Astrocyte (in vitro differentiated cells and primary cell): ENCODE measurements around the gene PLXNB2. TPM values are rescaled to one million over a fixed set of nuclear protein-coding genes. Genes with fewer than 3 reads are reported as not detected.

ENCODE experiments used
- DNase-seq: peaks from one replicate; pipeline ENCODE4 v3.0.0-alpha.2; 2010; ENCODE audit warnings: low read depth
- FAIRE-seq: peaks from 2 replicates; lab custom pipeline; 2011; peaks lifted over from hg19 to GRCh38; lab: Jason Lieb, UNC
- H2AFZ ChIP-seq: 2 replicates; pipeline ENCODE4 v1.6.0; 2012; ENCODE audit warnings: low read depth, low read length, inconsistent platforms
- H3K27ac ChIP-seq: 2 replicates; pipeline ENCODE4 v1.5.1; 2011; ENCODE audit warnings: low read depth, low read length, inconsistent platforms
- H3K27me3 ChIP-seq: 2 replicates; pipeline ENCODE4 v1.6.0; 2011; ENCODE audit warnings: low read length, inconsistent platforms; ENCODE audit not compliant: insufficient read depth
- H3K36me3 ChIP-seq: 2 replicates; pipeline ENCODE4 v1.5.1; 2011; ENCODE audit warnings: low read length, inconsistent platforms; ENCODE audit not compliant: insufficient read depth
- H3K4me1 ChIP-seq: 2 replicates; pipeline ENCODE4 v1.5.1; 2011; ENCODE audit warnings: low read length, inconsistent platforms; ENCODE audit not compliant: insufficient read depth
- H3K4me2 ChIP-seq: 2 replicates; pipeline ENCODE4 v1.6.0; 2012; ENCODE audit warnings: low read length, inconsistent platforms
- H3K4me3 ChIP-seq: 2 replicates; pipeline ENCODE4 v1.5.1; 2011; ENCODE audit warnings: low read depth, mild to moderate bottlenecking, low read length, inconsistent platforms; ENCODE audit not compliant: insufficient read depth
- H3K79me2 ChIP-seq: 2 replicates; pipeline ENCODE4 v1.6.0; 2012; ENCODE audit warnings: mild to moderate bottlenecking, low read length, inconsistent platforms; ENCODE audit not compliant: insufficient read depth
- H3K9ac ChIP-seq: 2 replicates; pipeline ENCODE4 v1.6.0; 2012; ENCODE audit warnings: mild to moderate bottlenecking, low read length, inconsistent platforms
- H3K9me3 ChIP-seq: 2 replicates; pipeline ENCODE4 v1.5.1; 2012; ENCODE audit warnings: low read depth, mild to moderate bottlenecking, low read length, inconsistent platforms; ENCODE audit not compliant: insufficient read depth
- H4K20me1 ChIP-seq: 2 replicates; pipeline ENCODE4 v1.6.0; 2012; ENCODE audit warnings: low read length, inconsistent platforms; ENCODE audit not compliant: insufficient read depth
- H3K27ac Mint-ChIP-seq: one replicate; pipeline ENCODE4 v1.8.0; 2021; ENCODE audit warnings: mild to moderate bottlenecking, mixed read lengths; ENCODE audit not compliant: unreplicated experiment
- H3K27me3 Mint-ChIP-seq: one replicate; pipeline ENCODE4 v1.8.0; 2021; ENCODE audit warnings: low read depth, mixed read lengths; ENCODE audit not compliant: unreplicated experiment
- H3K36me3 Mint-ChIP-seq: one replicate; pipeline ENCODE4 v1.8.0; 2021; ENCODE audit warnings: low read depth, mixed read lengths; ENCODE audit not compliant: unreplicated experiment
- H3K4me1 Mint-ChIP-seq: one replicate; pipeline ENCODE4 v1.8.0; 2021; ENCODE audit warnings: low read depth, mixed read lengths; ENCODE audit not compliant: unreplicated experiment
- H3K4me3 Mint-ChIP-seq: one replicate; pipeline ENCODE4 v1.8.0; 2021; ENCODE audit warnings: mild to moderate bottlenecking, moderate library complexity, mixed read lengths; ENCODE audit not compliant: unreplicated experiment
- H3K9me3 Mint-ChIP-seq: one replicate; pipeline ENCODE4 v1.8.0; 2021; ENCODE audit warnings: mild to moderate bottlenecking, mixed read lengths; ENCODE audit not compliant: unreplicated experiment
- EZH2 ChIP-seq: IDR thresholded peaks from 2 replicates; pipeline ENCODE4 v1.6.1; 2012; ENCODE audit warnings: mild to moderate bottlenecking, low read length, inconsistent platforms; ENCODE audit not compliant: insufficient read depth
- total RNA-seq: library from RNA; stranded (reverse); gene quantifications from 2 replicates; pipeline ENCODE4 v1.2.1, GENCODE V29; 2021
- TF ChIP-seq, protein P1 (sequence below): IDR thresholded peaks from 2 replicates; pipeline ENCODE4 v1.5.1; 2011; ENCODE audit warnings: low read depth, mild to moderate bottlenecking, inconsistent platforms, low read length, moderate library complexity; ENCODE audit not compliant: insufficient read depth

The PLXNB2 gene
- total RNA-seq, 1 donor from 2014 or later, result 327 TPM

DNA sequence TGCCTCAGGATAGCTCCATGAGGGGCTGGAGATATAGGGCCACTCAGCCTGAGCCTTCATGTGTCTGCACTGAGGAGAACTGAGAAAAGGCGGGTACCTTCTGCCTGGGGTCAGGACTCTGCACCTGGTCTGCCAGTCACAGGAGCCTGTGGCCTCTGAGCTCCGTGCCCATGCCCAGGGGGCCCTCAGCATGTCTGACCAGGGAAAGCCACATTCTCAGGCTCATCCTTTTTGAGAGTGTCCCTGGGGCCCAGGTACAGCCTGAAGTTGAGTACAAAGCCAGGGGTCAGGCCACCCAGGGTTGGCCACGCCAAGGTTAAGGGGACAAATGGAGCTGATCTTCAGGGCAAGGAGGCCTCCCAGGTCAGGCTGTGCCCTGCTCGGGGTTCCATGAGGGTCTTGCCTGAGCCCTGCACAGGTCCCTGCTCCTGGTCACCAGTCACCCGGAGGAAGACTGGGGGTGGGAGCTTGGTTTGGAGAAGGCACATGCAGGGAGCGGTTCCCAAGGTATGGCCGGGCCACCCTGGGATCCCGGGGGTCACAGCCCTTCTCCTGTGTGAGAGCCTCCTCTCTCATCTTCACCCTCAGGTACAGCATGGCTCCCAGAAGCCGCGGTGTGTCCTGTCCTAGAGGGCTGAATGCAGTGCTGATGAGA, 13.4 kb upstream of the PLXNB2 start:
- no peaks in the 10 kb centered on the region for H3K9me3 ChIP-seq
- no peak for TF ChIP-seq EZH2
- TF ChIP-seq, protein P1, sequence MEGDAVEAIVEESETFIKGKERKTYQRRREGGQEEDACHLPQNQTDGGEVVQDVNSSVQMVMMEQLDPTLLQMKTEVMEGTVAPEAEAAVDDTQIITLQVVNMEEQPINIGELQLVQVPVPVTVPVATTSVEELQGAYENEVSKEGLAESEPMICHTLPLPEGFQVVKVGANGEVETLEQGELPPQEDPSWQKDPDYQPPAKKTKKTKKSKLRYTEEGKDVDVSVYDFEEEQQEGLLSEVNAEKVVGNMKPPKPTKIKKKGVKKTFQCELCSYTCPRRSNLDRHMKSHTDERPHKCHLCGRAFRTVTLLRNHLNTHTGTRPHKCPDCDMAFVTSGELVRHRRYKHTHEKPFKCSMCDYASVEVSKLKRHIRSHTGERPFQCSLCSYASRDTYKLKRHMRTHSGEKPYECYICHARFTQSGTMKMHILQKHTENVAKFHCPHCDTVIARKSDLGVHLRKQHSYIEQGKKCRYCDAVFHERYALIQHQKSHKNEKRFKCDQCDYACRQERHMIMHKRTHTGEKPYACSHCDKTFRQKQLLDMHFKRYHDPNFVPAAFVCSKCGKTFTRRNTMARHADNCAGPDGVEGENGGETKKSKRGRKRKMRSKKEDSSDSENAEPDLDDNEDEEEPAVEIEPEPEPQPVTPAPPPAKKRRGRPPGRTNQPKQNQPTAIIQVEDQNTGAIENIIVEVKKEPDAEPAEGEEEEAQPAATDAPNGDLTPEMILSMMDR, result no peak
- FAIRE-seq (no peak), DNase-seq (no peak)
- peaks cover 9% of the 10 kb centered on the region for H3K4me1 Mint-ChIP-seq
- no peak overlapping the region for H3K9ac ChIP-seq
- no peak overlapping the region for H3K27ac Mint-ChIP-seq
- H2AFZ ChIP-seq, result no peak overlapping the region
- H3K4me2 ChIP-seq, result no peak overlapping the region
- H3K4me3 ChIP-seq, result no peak overlapping the region
- no peaks in the 10 kb centered on the region for H3K27me3 ChIP-seq
- H4K20me1 ChIP-seq, result peaks cover 11% of the 10 kb centered on the region
- no peak overlapping the region for H3K27ac ChIP-seq
- no peaks in the 10 kb centered on the region for H3K36me3 ChIP-seq
- no peak overlapping the region for H3K4me3 Mint-ChIP-seq
- H3K4me1 ChIP-seq, result peaks cover 5% of the 10 kb centered on the region
- H3K79me2 ChIP-seq, result no peaks in the 10 kb centered on the region
- H3K9me3 Mint-ChIP-seq, result no peaks in the 10 kb centered on the region
- no peaks in the 10 kb centered on the region for H3K36me3 Mint-ChIP-seq
- peaks cover 17% of the 10 kb centered on the region for H3K27me3 Mint-ChIP-seq

DNA sequence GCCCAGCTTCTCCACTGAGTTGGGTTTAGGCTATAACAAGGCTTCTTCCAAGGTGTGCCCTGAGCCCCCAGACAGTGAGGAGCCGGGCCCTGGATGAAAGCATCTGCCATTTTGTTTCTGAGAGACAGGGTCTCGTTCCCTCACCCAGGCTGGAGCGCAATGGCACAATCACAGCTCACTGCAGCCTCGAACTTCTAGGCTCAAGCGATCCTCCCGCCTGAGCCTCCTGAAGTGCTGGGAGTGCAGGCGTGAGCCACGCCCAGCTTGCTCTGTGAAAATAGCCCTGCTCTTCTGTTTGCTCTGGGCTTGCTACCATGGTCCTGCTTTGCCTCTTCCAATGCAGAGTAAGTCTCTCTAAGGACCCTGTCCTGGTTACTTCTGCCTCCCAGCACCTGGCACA, 12.7 kb upstream of the PLXNB2 start:
- Histone ChIP-seq H3K9me3 (no peaks in the 10 kb centered on the region), H3K36me3 (no peaks in the 10 kb centered on the region), H3K9ac (no peak overlapping the region), H4K20me1 (peaks cover 4% of the 10 kb centered on the region), H3K4me1 (no peaks in the 10 kb centered on the region), H3K4me2 (no peak overlapping the region), H2AFZ (no peak overlapping the region), H3K4me3 (no peak overlapping the region), H3K27ac (no peak overlapping the region), H3K27me3 (no peaks in the 10 kb centered on the region), H3K79me2 (no peaks in the 10 kb centered on the region)
- no peak for DNase-seq
- TF ChIP-seq, protein P1, result no peak
- TF ChIP-seq EZH2, result no peak
- FAIRE-seq, result no peak
- H3K27me3 Mint-ChIP-seq, result peaks cover 22% of the 10 kb centered on the region
- peaks cover 5% of the 10 kb centered on the region for H3K4me1 Mint-ChIP-seq
- H3K9me3 Mint-ChIP-seq, result no peaks in the 10 kb centered on the region
- H3K36me3 Mint-ChIP-seq, result no peaks in the 10 kb centered on the region
- H3K4me3 Mint-ChIP-seq, result no peak overlapping the region
- no peak overlapping the region for H3K27ac Mint-ChIP-seq

DNA sequence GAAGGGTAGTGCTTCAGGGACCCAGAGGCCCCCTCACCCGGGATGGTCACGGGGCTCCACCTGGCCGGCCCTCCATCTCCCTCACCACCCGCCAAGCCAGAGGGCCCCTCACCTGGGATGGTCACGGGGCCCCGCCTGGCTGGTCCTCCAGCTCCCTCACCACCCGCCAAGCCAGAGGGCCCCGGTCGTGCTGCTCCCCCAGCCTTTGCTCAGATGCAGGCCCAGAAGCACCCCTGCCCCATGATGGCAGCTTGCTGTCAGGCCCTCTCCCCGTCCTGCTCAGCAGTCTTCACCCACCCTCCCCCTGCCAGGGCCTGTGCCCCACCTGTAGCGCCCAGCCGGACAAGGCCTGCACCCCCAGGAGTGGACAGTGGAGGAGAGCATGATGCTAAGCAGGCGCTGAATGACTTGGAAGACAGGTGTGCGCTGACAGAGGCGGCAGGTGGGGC, 12.1 kb upstream of the PLXNB2 start:
- H3K27ac ChIP-seq, result no peak overlapping the region
- TF ChIP-seq, protein P1, result no peak
- TF ChIP-seq EZH2, result no peak
- H3K79me2 ChIP-seq, result no peaks in the 10 kb centered on the region
- FAIRE-seq, result no peak
- no peak overlapping the region for H3K4me2 ChIP-seq
- no peaks in the 10 kb centered on the region for H3K4me1 ChIP-seq
- Mint-ChIP-seq H3K27me3 (peaks cover 17% of the 10 kb centered on the region), H3K9me3 (peaks cover under 1% of the 10 kb centered on the region), H3K4me1 (no peaks in the 10 kb centered on the region), H3K27ac (no peak overlapping the region), H3K36me3 (no peaks in the 10 kb centered on the region), H3K4me3 (no peak overlapping the region)
- H3K9me3 ChIP-seq, result no peaks in the 10 kb centered on the region
- H3K9ac ChIP-seq, result no peak overlapping the region
- H3K27me3 ChIP-seq, result no peaks in the 10 kb centered on the region
- H3K36me3 ChIP-seq, result no peaks in the 10 kb centered on the region
- DNase-seq, result no peak
- no peak overlapping the region for H3K4me3 ChIP-seq
- H2AFZ ChIP-seq, result no peak overlapping the region
- H4K20me1 ChIP-seq, result no peaks in the 10 kb centered on the region
